Endothelial cell of umbilical vein (primary cell): ENCODE data around the gene EPS8. TPM values are rescaled to one million over a fixed set of nuclear protein-coding genes. Genes with fewer than 3 reads are reported as not detected.

Experiments used
- BruUV-seq: library from RNA; stranded (reverse); fragments of 400-500 nt; replicated peaks from 2 replicates; lab custom pipeline; 2021; lab: Mats Ljungman, UMichigan
- CTCF ChIA-PET: fragments of 300-600, 350-600 bp; sonication (Branson Sonifier 250); formaldehyde crosslinking; loops from one replicate; lab custom pipeline; 2021; ENCODE audit warnings: antibody characterized with exemption, inconsistent platforms; lab: Charles Lee
- POLR2A ChIA-PET: fragments of 300-600, 350-600 bp; sonication (Branson Sonifier 250); formaldehyde crosslinking; loops from one replicate; lab custom pipeline; 2021; ENCODE audit warnings: antibody characterized with exemption, inconsistent platforms; lab: Charles Lee
- DNase-seq: peaks from one replicate; pipeline ENCODE4 v3.0.0-alpha.2; 2011; ENCODE audit warnings: low read depth, low spot score
- FAIRE-seq: peaks from 2 replicates; lab custom pipeline; 2011; peaks lifted over from hg19 to GRCh38; lab: Jason Lieb, UNC
- H2AFZ ChIP-seq: 2 replicates; pipeline ENCODE4 v1.6.0; 2012; ENCODE audit warnings: low read depth, low read length, control low read depth, inconsistent platforms
- H3K27ac ChIP-seq: 2 replicates; pipeline ENCODE4 v1.5.1; 2011; ENCODE audit warnings: low read depth, mild to moderate bottlenecking, control low read depth, low read length, moderate library complexity; ENCODE audit not compliant: insufficient read depth
- H3K27me3 ChIP-seq, 2 experiments: 2 replicates each; pipeline versions ENCODE4 v1.6.0 to v1.6.1; 2011; ENCODE audit warnings: low read length in 2 of 2, mixed read lengths in 1 of 2; ENCODE audit not compliant: control insufficient read depth in 2 of 2, insufficient read depth in 2 of 2
- H3K36me3 ChIP-seq, 2 experiments: 2 replicates in 1 of 2; 3 replicates in 1 of 2; pipeline ENCODE4 v1.5.1; 2011; ENCODE audit warnings: low read length in 2 of 2, mild to moderate bottlenecking in 1 of 2, moderate library complexity in 1 of 2; ENCODE audit not compliant: control insufficient read depth in 2 of 2, insufficient read depth in 2 of 2; ENCODE audit errors: extremely low read depth in 1 of 2
- H3K4me1 ChIP-seq: 3 replicates; pipeline ENCODE4 v1.5.1; 2011; ENCODE audit warnings: mild to moderate bottlenecking, low read length; ENCODE audit not compliant: control insufficient read depth, insufficient read depth; ENCODE audit errors: extremely low read depth
- H3K4me2 ChIP-seq: 2 replicates; pipeline ENCODE4 v1.6.1; 2011; ENCODE audit warnings: low read length, control low read depth, mixed read lengths; ENCODE audit not compliant: insufficient read depth
- H3K4me3 ChIP-seq, 3 experiments: fragments of 200-600 bp in 1 of 3; sonication (generic), shearing (Covaris generic) in 1 of 3; replicated peaks in 1 of 3; 2 replicates each; pipeline ENCODE4 v1.5.1; 2011 to 2016; ENCODE audit warnings: control low read depth in 3 of 3, low read length in 3 of 3, mild to moderate bottlenecking in 2 of 3, inconsistent platforms in 1 of 3, low read depth in 1 of 3, moderate library complexity in 1 of 3; ENCODE audit not compliant: insufficient read depth in 1 of 3
- H3K79me2 ChIP-seq: 2 replicates; pipeline ENCODE4 v1.6.0; 2012; ENCODE audit warnings: low read length, inconsistent platforms; ENCODE audit not compliant: control insufficient read depth, insufficient read depth
- H3K9ac ChIP-seq: replicated peaks from 2 replicates; pipeline ENCODE3; 2011; ENCODE audit warnings: low read length, control low read depth; ENCODE audit not compliant: insufficient read depth; ENCODE audit errors: extremely low read depth
- H3K9me1 ChIP-seq: replicated peaks from 3 replicates; pipeline ENCODE4 v1.6.0; 2011; ENCODE audit warnings: mild to moderate bottlenecking, low read length; ENCODE audit not compliant: control insufficient read depth, insufficient read depth; ENCODE audit errors: extremely low read depth
- H3K9me3 ChIP-seq: replicated peaks from 2 replicates; pipeline ENCODE4 v1.5.1; 2012; ENCODE audit warnings: low read length, inconsistent platforms; ENCODE audit not compliant: control insufficient read depth, insufficient read depth
- H4K20me1 ChIP-seq: replicated peaks from 2 replicates; pipeline ENCODE3; 2011; ENCODE audit warnings: mild to moderate bottlenecking, low read length; ENCODE audit not compliant: control insufficient read depth, insufficient read depth; ENCODE audit errors: extremely low read depth
- EZH2 ChIP-seq: IDR thresholded peaks from 2 replicates; pipeline ENCODE4 v1.6.1; 2012; ENCODE audit warnings: borderline replicate concordance, low read depth, mild to moderate bottlenecking, moderate library complexity, low read length, inconsistent platforms; ENCODE audit not compliant: severe bottlenecking
- FOS ChIP-seq: IDR thresholded peaks from 2 replicates; pipeline ENCODE4 v1.6.1; 2011; ENCODE audit warnings: mild to moderate bottlenecking, low read length, moderate library complexity, borderline replicate concordance; ENCODE audit not compliant: insufficient read depth
- GATA2 ChIP-seq: IDR thresholded peaks from 2 replicates; pipeline ENCODE4 v1.7.0; 2011; ENCODE audit warnings: low read depth, mild to moderate bottlenecking, moderate library complexity, mixed read lengths, low read length; ENCODE audit not compliant: insufficient read length, insufficient read depth
- JUN ChIP-seq: IDR thresholded peaks from 2 replicates; pipeline ENCODE4 v1.6.1; 2011; ENCODE audit warnings: borderline replicate concordance, low read depth; ENCODE audit not compliant: insufficient read length, insufficient read depth
- MYC ChIP-seq: IDR thresholded peaks from one replicate; pipeline ENCODE4 v1.6.1; 2011; ENCODE audit warnings: mild to moderate bottlenecking, low read depth, low read length
- POLR2A ChIP-seq: IDR thresholded peaks from 2 replicates; pipeline ENCODE4 v1.6.1; 2012; ENCODE audit warnings: low read depth, mild to moderate bottlenecking, control low read depth, low read length
- POLR2AphosphoS5 ChIP-seq: IDR thresholded peaks from 2 replicates; pipeline ENCODE4 v1.6.1; 2012; ENCODE audit warnings: low read depth, mild to moderate bottlenecking, control low read depth, low read length, moderate library complexity; ENCODE audit not compliant: insufficient read depth
- dilution Hi-C: fragments of 300-500 bp; cut with MboI; formaldehyde crosslinking; loops from one replicate; pipeline ENCODE4 v1.15.0; 2019; ENCODE audit warnings: low sequenced_read_pairs; ENCODE audit not compliant: extremely low pct_ligation_motif_present
- intact Hi-C: fragments of 100-400 bp; cut with micrococcal nuclease; formaldehyde crosslinking; loops from one replicate; pipeline ENCODE4 v1.10.0; 2022
- polyA plus RNA-seq, 4 experiments: library from polyadenylated mRNA; depleted of rRNA in 3 of 4; stranded (reverse) in 3 of 4; unstranded in 1 of 4; fragments of >200 nt; gene quantifications; 2 replicates each; pipeline versions ENCODE4 v1.2.1 to v1.2.3, GENCODE V29; 2011 to 2012; ENCODE audit warnings: missing spikeins in 1 of 4
- total RNA-seq: library from RNA; stranded (reverse); gene quantifications from 2 replicates; pipeline ENCODE4 v1.2.3, GENCODE V29; 2021
- TF ChIP-seq, protein P1 (sequence below), 2 donors: IDR thresholded peaks; 1 replicate in 1 of 2; 2 replicates in 1 of 2; pipeline ENCODE4 v1.5.1; 2011; ENCODE audit warnings: low read length in 2 of 2, mild to moderate bottlenecking in 2 of 2, moderate library complexity in 2 of 2, control low read depth in 1 of 2, inconsistent platforms in 1 of 2, low read depth in 1 of 2; ENCODE audit not compliant: insufficient read depth in 1 of 2; ENCODE audit errors: extremely low read depth in 1 of 2
- TF ChIP-seq, protein P2 (sequence below): IDR thresholded peaks from 2 replicates; pipeline ENCODE4 v1.6.1; 2011; ENCODE audit not compliant: insufficient read depth, insufficient read length

Gene EPS8
- total and polyA plus RNA-seq, 2 donors (not counting 3 experiments of a cell fraction or from before 2014, with no cell fraction given) = 8.4 to 11.9 TPM

DNA sequence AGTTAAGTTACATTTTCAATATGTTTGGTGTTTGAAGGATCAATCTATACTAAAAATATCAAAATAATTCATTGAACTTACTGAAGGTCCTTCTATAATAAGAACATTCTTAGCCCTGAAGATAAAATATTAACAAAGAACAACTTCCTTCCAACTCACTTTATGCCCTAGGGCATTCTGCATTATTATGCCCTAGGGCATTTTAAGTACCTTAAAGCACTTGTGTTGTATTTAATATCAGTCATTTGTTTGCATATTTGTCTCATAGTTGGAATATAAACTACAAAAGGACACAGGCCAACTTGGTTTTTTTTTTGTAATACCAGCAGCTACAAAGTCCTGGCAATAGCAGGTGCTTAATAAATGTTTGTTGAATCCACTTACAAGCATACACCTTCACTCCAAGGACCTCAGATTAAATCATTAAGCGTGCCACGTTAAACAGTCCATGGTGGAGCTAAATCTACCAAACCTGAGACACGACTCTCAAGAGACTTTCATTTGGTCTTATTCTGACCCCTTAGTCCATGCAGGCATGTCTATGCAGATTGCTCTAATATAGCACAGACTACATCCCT, 50.7 kb downstream of the EPS8 start:
- dilution Hi-C loops = no loop called here

More for the DNA sequence above, 50.7 kb downstream of the EPS8 start:
- Histone ChIP-seq H3K79me2 (no peaks in the 10 kb centered on the region), H3K9me3 (no peaks in the 10 kb centered on the region), H3K4me1 (no peaks in the 10 kb centered on the region), H3K27ac (no peak overlapping the region), H3K9ac (no peak overlapping the region), H3K9me1 (no peaks in the 10 kb centered on the region), H3K4me3 (no peak overlapping the region), H2AFZ (no peak overlapping the region), H3K36me3 (no peaks in the 10 kb centered on the region), H3K4me2 (no peak overlapping the region), H3K27me3 (no peaks in the 10 kb centered on the region), H4K20me1 (no peaks in the 10 kb centered on the region)
- ChIA-PET CTCF (no interaction called here), POLR2A (interaction anchor here (0.6 kb wide), 1 partner anchor 155 kb away, joined by 4 read pairs; no protein-coding TSS in a partner anchor)
- intact Hi-C loops = no loop called here
- DNase-seq (no peak), FAIRE-seq (no peak)
- BruUV-seq = no TSS peak
- no peak for TF ChIP-seq POLR2AphosphoS5
- TF ChIP-seq JUN = no peak
- TF ChIP-seq EZH2 = no peak
- no peak for TF ChIP-seq FOS
- no peak for TF ChIP-seq MYC
- TF ChIP-seq, protein P1, sequence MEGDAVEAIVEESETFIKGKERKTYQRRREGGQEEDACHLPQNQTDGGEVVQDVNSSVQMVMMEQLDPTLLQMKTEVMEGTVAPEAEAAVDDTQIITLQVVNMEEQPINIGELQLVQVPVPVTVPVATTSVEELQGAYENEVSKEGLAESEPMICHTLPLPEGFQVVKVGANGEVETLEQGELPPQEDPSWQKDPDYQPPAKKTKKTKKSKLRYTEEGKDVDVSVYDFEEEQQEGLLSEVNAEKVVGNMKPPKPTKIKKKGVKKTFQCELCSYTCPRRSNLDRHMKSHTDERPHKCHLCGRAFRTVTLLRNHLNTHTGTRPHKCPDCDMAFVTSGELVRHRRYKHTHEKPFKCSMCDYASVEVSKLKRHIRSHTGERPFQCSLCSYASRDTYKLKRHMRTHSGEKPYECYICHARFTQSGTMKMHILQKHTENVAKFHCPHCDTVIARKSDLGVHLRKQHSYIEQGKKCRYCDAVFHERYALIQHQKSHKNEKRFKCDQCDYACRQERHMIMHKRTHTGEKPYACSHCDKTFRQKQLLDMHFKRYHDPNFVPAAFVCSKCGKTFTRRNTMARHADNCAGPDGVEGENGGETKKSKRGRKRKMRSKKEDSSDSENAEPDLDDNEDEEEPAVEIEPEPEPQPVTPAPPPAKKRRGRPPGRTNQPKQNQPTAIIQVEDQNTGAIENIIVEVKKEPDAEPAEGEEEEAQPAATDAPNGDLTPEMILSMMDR (IDR thresholded peaks at IDR 0.05; ENCODE audit: extremely low read depth in 1 of 2, insufficient read depth in 1 of 2, low read depth in 1 of 2, low read length in 2 of 2) = no peak
- TF ChIP-seq GATA2 = no peak
- TF ChIP-seq, protein P2, sequence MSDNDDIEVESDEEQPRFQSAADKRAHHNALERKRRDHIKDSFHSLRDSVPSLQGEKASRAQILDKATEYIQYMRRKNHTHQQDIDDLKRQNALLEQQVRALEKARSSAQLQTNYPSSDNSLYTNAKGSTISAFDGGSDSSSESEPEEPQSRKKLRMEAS = no peak
- TF ChIP-seq POLR2A = no peak
